ENCODE data around the gene SUPT3H. TPM values are rescaled to one million over a fixed set of nuclear protein-coding genes. Genes with fewer than 3 reads are reported as not detected.
"Not testable (repeated sequence)": the region's sequence is repeated elsewhere in the genome, so short reads cannot be mapped to it uniquely, and the experiment has no call there.

Gene SUPT3H
- total RNA-seq, 3 donors from 2014 or later: 6.9 to 15.1 (median 13.6) TPM

GRCh38 chr6:45073771-45074170 is 304.0 kb downstream of the SUPT3H start:
- H3K4me3 ChIP-seq: no peak overlapping the region
- H3K4me1 ChIP-seq: no peaks in the 10 kb centered on the region
- no peak for TF ChIP-seq POLR2AphosphoS5 (IDR thresholded peaks at IDR 0.05)
- TF ChIP-seq, protein P1, sequence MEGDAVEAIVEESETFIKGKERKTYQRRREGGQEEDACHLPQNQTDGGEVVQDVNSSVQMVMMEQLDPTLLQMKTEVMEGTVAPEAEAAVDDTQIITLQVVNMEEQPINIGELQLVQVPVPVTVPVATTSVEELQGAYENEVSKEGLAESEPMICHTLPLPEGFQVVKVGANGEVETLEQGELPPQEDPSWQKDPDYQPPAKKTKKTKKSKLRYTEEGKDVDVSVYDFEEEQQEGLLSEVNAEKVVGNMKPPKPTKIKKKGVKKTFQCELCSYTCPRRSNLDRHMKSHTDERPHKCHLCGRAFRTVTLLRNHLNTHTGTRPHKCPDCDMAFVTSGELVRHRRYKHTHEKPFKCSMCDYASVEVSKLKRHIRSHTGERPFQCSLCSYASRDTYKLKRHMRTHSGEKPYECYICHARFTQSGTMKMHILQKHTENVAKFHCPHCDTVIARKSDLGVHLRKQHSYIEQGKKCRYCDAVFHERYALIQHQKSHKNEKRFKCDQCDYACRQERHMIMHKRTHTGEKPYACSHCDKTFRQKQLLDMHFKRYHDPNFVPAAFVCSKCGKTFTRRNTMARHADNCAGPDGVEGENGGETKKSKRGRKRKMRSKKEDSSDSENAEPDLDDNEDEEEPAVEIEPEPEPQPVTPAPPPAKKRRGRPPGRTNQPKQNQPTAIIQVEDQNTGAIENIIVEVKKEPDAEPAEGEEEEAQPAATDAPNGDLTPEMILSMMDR (IDR thresholded peaks at IDR 0.05): no peak
- TF ChIP-seq POLR2A (IDR thresholded peaks at IDR 0.05): no peak
- intact Hi-C loops (cut with DNase I; ENCODE audit: low total_unique reads): no loop called here
- no peak for DNase-seq (ENCODE audit: low spot score in 2 of 2)
- no peak overlapping the region for H3K27ac ChIP-seq
- peaks cover 3 to 11% of the 10 kb centered on the region in 2 donors for H3K9me3 ChIP-seq
- H3K27me3 ChIP-seq: no peaks in the 10 kb centered on the region
- no peaks in the 10 kb centered on the region for H3K36me3 ChIP-seq

- H3K9me3 ChIP-seq: no peaks in the 10 kb centered on the region
- no peaks in the 10 kb centered on the region for H3K4me1 ChIP-seq
- H3K27ac ChIP-seq: no peak overlapping the region
- intact Hi-C loops (cut with DNase I; ENCODE audit: low total_unique reads): no loop called here
- H3K4me3 ChIP-seq: no peak overlapping the region
- TF ChIP-seq, protein P1 (IDR thresholded peaks at IDR 0.05): no peak
- TF ChIP-seq POLR2AphosphoS5 (IDR thresholded peaks at IDR 0.05) (no peak), POLR2A (IDR thresholded peaks at IDR 0.05) (no peak)
- no peaks in the 10 kb centered on the region for H3K36me3 ChIP-seq
- no peak for DNase-seq (ENCODE audit: low spot score in 2 of 2)
- no peaks in the 10 kb centered on the region for H3K27me3 ChIP-seq
Observed at GRCh38 chr6:45072673-45073072, 305.1 kb downstream of the SUPT3H start.

GRCh38 chr6:45072016-45072415 is 305.7 kb downstream of the SUPT3H start:
- intact Hi-C loops (cut with DNase I; ENCODE audit: low total_unique reads): no loop called here
- no peaks in the 10 kb centered on the region for H3K27me3 ChIP-seq

DNA sequence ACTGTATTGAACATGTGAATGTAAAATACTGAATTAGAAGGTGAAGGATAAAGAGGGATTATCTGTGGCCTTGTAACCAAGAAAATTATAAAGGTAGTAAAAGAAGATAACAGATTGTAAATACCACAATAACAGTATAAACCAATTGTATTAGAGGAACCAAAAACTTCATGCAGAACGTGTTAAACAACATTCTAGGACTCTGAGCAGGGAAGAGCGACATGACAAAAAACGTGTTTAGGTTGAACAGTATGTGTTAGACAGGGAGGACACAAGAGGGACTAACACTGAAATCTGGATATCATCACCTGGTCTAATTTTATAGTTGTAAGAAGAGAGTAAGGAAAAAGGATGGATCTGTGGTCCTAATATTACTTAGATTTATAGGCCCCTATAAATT is 308.6 kb downstream of the SUPT3H start:
- Histone ChIP-seq H3K4me3 (no peak overlapping the region), H3K27ac (no peak overlapping the region), H3K9me3 (no peaks in the 10 kb centered on the region), H3K36me3 (no peaks in the 10 kb centered on the region), H3K4me1 (no peaks in the 10 kb centered on the region), H3K27me3 (no peaks in the 10 kb centered on the region)
- TF ChIP-seq POLR2AphosphoS5 (IDR thresholded peaks at IDR 0.05) (no peak), POLR2A (IDR thresholded peaks at IDR 0.05) (no peak)
- TF ChIP-seq, protein P1 (IDR thresholded peaks at IDR 0.05): no peak
- intact Hi-C loops (cut with DNase I; ENCODE audit: low total_unique reads): no loop called here
- no peak for DNase-seq (ENCODE audit: low spot score in 2 of 2)

More at GRCh38 chr6:45072016-45072415, 305.7 kb downstream of the SUPT3H start:
- Histone ChIP-seq H3K27ac (no peak overlapping the region), H3K4me3 (no peak overlapping the region), H3K36me3 (no peaks in the 10 kb centered on the region), H3K4me1 (no peaks in the 10 kb centered on the region), H3K9me3 (no peaks in the 10 kb centered on the region)
- TF ChIP-seq POLR2AphosphoS5 (IDR thresholded peaks at IDR 0.05) (no peak), POLR2A (IDR thresholded peaks at IDR 0.05) (no peak)
- TF ChIP-seq, protein P1 (IDR thresholded peaks at IDR 0.05): no peak
- DNase-seq (ENCODE audit: low spot score in 2 of 2): no peak

- H3K36me3 ChIP-seq; H3K27ac ChIP-seq; H3K9me3 ChIP-seq; intact Hi-C loops (cut with DNase I; ENCODE audit: low total_unique reads); H3K4me3 ChIP-seq; DNase-seq (ENCODE audit: low spot score in 2 of 2); H3K27me3 ChIP-seq; H3K4me1 ChIP-seq: not testable (repeated sequence)
Observed at GRCh38 chr6:45067446-45067845, 310.3 kb downstream of the SUPT3H start.

DNA sequence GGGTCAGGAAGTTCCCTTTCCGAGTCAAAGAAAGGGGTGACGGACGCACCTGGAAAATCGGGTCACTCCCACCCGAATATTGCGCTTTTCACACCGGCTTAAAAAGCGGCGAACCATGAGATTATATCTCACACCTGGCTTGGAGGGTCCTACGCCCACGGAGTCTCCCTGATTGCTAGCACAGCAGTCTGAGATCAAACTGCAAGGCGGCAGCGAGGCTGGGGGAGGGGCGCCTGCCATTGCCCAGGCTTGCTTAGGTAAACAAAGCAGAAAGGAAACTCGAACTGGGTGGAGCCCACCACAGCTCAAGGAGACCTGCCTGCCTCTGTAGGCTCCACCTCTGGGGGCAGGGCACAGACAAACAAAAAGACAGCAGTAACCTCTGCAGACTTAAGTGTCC is 315.1 kb downstream of the SUPT3H start:
- H3K4me3 ChIP-seq; H3K27ac ChIP-seq; H3K36me3 ChIP-seq; intact Hi-C loops (cut with DNase I; ENCODE audit: low total_unique reads); H3K4me1 ChIP-seq; DNase-seq (ENCODE audit: low spot score in 2 of 2); H3K27me3 ChIP-seq: not testable (repeated sequence)
- H3K9me3 ChIP-seq: peaks cover 0 to 10% of the 10 kb centered on the region in 2 donors

Measured in breast epithelium (tissue), 4 donors.